ENCODE results near the gene FARP2.

The FARP2 gene

DNA sequence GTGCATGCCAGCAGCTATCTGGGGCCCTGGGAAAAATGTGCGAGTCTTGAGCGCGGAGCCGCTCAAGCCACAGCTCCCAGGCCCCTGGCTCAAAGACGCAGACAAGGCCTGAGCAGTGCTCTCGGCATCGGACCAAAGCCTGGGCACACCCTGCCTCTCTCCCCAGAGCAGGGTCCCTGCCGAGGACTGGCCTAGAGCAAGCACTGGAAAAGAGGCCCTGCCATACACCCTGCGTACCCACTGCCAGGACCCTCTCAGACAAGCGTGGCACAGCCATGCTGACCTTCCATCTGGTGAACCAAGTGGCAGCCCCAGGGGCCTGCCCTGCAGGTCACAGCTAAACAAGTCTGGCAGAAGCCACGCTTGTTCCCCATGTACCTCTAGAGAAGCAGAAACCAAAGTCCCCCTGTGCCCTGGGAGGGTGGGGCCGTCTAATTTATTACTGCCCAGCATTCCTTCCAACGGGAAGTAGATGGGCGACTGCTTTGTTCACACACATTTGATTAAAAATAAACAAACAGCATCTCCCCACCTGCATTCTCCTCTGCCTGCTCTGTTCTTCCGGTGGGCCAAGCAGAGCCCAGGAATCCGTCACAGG lies 138.3 kb downstream of the FARP2 start (continued):
- no peak for TF ChIP-seq ARNTL (CRISPR knock-in tag; IDR thresholded peaks at IDR 0.05; ENCODE audit: borderline replicate concordance, low read depth)
- TF ChIP-seq SNAI2 (CRISPR knock-in tag; IDR thresholded peaks at IDR 0.05), result no peak

DNA sequence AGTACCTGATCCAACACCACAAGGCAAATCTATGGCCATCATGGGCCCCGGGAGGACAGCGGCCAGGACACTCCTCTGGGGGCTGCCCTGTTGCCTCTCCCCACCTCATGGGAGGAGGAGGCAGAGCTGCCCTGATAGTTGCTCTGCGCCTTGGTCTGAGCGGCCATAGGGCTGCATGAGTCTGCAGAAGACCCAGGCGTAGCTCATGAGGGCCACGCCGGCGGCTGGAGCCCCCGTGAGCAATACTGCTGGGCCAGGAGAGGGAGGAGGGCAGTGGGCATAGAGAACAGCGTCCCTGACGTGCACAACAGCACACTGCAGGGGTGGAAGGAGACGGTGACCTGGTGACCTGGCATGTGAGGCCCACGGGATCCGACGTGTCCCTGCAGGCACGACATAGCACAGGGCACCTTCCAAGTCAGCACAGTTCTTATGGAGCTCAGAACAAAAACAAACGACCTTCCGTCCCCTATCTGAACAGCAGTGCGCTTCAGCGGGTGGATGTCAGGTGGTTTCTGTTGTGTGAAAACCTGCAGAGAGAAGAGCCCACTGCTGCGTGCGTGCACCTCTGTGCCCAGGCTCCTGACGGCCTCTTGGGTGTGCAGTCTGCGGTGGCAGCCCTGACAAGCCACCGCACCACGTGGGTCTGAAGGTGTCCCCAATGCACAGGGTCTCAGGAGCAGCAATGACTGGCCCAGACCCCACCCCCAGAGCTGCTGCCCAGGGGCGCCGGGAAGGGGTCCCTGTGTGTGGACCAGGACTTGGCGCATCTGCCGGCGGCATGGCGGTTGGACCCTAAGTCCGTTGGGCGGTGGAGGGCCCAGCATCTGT lies 139.3 kb downstream of the FARP2 start:
- TF ChIP-seq ARNTL (CRISPR knock-in tag; IDR thresholded peaks at IDR 0.05; ENCODE audit: borderline replicate concordance, low read depth), result no peak
- no peak for TF ChIP-seq GLIS3 (CRISPR knock-in tag; IDR thresholded peaks at IDR 0.05)
- TF ChIP-seq, protein P1, sequence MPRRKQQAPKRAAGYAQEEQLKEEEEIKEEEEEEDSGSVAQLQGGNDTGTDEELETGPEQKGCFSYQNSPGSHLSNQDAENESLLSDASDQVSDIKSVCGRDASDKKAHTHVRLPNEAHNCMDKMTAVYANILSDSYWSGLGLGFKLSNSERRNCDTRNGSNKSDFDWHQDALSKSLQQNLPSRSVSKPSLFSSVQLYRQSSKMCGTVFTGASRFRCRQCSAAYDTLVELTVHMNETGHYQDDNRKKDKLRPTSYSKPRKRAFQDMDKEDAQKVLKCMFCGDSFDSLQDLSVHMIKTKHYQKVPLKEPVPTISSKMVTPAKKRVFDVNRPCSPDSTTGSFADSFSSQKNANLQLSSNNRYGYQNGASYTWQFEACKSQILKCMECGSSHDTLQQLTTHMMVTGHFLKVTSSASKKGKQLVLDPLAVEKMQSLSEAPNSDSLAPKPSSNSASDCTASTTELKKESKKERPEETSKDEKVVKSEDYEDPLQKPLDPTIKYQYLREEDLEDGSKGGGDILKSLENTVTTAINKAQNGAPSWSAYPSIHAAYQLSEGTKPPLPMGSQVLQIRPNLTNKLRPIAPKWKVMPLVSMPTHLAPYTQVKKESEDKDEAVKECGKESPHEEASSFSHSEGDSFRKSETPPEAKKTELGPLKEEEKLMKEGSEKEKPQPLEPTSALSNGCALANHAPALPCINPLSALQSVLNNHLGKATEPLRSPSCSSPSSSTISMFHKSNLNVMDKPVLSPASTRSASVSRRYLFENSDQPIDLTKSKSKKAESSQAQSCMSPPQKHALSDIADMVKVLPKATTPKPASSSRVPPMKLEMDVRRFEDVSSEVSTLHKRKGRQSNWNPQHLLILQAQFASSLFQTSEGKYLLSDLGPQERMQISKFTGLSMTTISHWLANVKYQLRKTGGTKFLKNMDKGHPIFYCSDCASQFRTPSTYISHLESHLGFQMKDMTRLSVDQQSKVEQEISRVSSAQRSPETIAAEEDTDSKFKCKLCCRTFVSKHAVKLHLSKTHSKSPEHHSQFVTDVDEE (CRISPR knock-in tag; IDR thresholded peaks at IDR 0.05), result no peak
- TF ChIP-seq BACH2 (CRISPR knock-in tag; IDR thresholded peaks at IDR 0.05; ENCODE audit: borderline replicate concordance), result no peak
- no peak for TF ChIP-seq ZNF565 (CRISPR knock-in tag; conservative IDR thresholded peaks at IDR 0.05; ENCODE audit: low read depth)
- no peak for ATAC-seq

DNA sequence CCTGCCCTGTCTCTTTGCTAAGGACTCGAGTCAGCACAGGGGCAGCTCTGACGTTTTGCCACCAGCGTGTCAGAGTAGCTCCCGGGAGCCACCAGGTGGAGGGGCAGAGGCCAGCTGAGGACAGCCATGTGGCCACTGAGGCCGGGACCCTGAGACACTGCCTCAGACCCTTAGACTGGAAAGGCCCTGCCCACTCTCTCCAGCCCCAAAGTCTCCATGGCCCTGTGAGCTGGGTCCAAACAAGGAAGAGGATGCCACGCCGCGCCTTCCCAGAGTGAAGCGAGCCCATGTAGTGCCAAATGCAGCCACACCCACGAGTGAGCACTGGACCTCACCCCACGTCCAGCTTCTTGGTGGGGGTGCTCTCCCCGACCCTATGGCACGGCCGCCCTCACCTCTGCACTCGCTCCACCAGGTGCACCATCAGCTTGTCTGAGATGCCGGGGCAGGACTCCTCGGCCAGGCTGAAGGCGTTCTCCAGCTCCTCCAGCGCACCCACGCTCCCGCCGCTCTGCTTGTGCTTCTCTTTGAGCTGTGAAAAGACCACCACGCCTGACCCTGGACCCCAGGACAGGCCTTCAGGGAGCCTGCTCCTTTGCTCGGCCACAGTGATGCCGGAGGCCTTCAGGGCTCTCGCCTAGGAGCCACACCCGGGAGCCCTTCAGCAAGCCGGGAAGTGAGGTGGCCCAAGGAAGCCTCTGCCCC lies 140.1 kb downstream of the FARP2 start:
- TF ChIP-seq, protein P1 (CRISPR knock-in tag; IDR thresholded peaks at IDR 0.05), result no peak
- TF ChIP-seq TCF4 (CRISPR knock-in tag; IDR thresholded peaks at IDR 0.05; ENCODE audit: borderline replicate concordance) (no peak), SNAI2 (CRISPR knock-in tag; IDR thresholded peaks at IDR 0.05) (no peak), RARB (CRISPR knock-in tag; IDR thresholded peaks at IDR 0.05) (no peak), ZFP3 (CRISPR knock-in tag; IDR thresholded peaks at IDR 0.05) (no peak), TOX (CRISPR knock-in tag; IDR thresholded peaks at IDR 0.05; ENCODE audit: borderline replicate concordance) (no peak), ZNF565 (CRISPR knock-in tag; conservative IDR thresholded peaks at IDR 0.05; ENCODE audit: low read depth) (no peak), OSR1 (CRISPR knock-in tag; IDR thresholded peaks at IDR 0.05) (no peak), ZFP30 (CRISPR knock-in tag; IDR thresholded peaks at IDR 0.05) (no peak), ZNF8 (CRISPR knock-in tag; IDR thresholded peaks at IDR 0.05) (no peak), CSDC2 (CRISPR knock-in tag; IDR thresholded peaks at IDR 0.05) (no peak), ESRRG (CRISPR knock-in tag; IDR thresholded peaks at IDR 0.05) (no peak), BACH2 (CRISPR knock-in tag; IDR thresholded peaks at IDR 0.05; ENCODE audit: borderline replicate concordance) (no peak), ISL1 (CRISPR knock-in tag; IDR thresholded peaks at IDR 0.05) (no peak), ARNTL (CRISPR knock-in tag; IDR thresholded peaks at IDR 0.05; ENCODE audit: borderline replicate concordance, low read depth) (no peak), GLIS3 (CRISPR knock-in tag; IDR thresholded peaks at IDR 0.05) (no peak)
- TF ChIP-seq, protein P2, sequence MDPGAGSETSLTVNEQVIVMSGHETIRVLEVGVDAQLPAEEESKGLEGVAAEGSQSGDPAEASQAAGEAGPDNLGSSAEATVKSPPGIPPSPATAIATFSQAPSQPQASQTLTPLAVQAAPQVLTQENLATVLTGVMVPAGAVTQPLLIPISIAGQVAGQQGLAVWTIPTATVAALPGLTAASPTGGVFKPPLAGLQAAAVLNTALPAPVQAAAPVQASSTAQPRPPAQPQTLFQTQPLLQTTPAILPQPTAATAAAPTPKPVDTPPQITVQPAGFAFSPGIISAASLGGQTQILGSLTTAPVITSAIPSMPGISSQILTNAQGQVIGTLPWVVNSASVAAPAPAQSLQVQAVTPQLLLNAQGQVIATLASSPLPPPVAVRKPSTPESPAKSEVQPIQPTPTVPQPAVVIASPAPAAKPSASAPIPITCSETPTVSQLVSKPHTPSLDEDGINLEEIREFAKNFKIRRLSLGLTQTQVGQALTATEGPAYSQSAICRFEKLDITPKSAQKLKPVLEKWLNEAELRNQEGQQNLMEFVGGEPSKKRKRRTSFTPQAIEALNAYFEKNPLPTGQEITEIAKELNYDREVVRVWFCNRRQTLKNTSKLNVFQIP (CRISPR knock-in tag; IDR thresholded peaks at IDR 0.05; ENCODE audit: borderline replicate concordance, low read depth), result no peak
- TF ChIP-seq, protein P3, sequence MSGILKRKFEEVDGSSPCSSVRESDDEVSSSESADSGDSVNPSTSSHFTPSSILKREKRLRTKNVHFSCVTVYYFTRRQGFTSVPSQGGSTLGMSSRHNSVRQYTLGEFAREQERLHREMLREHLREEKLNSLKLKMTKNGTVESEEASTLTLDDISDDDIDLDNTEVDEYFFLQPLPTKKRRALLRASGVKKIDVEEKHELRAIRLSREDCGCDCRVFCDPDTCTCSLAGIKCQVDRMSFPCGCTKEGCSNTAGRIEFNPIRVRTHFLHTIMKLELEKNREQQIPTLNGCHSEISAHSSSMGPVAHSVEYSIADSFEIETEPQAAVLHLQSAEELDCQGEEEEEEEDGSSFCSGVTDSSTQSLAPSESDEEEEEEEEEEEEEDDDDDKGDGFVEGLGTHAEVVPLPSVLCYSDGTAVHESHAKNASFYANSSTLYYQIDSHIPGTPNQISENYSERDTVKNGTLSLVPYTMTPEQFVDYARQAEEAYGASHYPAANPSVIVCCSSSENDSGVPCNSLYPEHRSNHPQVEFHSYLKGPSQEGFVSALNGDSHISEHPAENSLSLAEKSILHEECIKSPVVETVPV (CRISPR knock-in tag; IDR thresholded peaks at IDR 0.05), result no peak
- TF ChIP-seq, protein P4, sequence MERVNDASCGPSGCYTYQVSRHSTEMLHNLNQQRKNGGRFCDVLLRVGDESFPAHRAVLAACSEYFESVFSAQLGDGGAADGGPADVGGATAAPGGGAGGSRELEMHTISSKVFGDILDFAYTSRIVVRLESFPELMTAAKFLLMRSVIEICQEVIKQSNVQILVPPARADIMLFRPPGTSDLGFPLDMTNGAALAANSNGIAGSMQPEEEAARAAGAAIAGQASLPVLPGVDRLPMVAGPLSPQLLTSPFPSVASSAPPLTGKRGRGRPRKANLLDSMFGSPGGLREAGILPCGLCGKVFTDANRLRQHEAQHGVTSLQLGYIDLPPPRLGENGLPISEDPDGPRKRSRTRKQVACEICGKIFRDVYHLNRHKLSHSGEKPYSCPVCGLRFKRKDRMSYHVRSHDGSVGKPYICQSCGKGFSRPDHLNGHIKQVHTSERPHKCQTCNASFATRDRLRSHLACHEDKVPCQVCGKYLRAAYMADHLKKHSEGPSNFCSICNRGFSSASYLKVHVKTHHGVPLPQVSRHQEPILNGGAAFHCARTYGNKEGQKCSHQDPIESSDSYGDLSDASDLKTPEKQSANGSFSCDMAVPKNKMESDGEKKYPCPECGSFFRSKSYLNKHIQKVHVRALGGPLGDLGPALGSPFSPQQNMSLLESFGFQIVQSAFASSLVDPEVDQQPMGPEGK (CRISPR knock-in tag; IDR thresholded peaks at IDR 0.05; ENCODE audit: borderline replicate concordance), result no peak
- TF ChIP-seq, protein P5, sequence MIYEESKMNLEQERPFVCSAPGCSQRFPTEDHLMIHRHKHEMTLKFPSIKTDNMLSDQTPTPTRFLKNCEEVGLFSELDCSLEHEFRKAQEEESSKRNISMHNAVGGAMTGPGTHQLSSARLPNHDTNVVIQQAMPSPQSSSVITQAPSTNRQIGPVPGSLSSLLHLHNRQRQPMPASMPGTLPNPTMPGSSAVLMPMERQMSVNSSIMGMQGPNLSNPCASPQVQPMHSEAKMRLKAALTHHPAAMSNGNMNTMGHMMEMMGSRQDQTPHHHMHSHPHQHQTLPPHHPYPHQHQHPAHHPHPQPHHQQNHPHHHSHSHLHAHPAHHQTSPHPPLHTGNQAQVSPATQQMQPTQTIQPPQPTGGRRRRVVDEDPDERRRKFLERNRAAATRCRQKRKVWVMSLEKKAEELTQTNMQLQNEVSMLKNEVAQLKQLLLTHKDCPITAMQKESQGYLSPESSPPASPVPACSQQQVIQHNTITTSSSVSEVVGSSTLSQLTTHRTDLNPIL (CRISPR knock-in tag; IDR thresholded peaks at IDR 0.05; ENCODE audit: low read depth), result no peak
- ATAC-seq, result no peak
